ENCODE measurements around the gene SLBP.

Gene SLBP

GRCh38 chr4:1670279-1670678, 41.8 kb downstream of the SLBP start:
- DNase-seq, result no peak

- no peak for DNase-seq
Observed at GRCh38 chr4:1669850-1670249, 42.3 kb downstream of the SLBP start.

GRCh38 chr4:1669270-1669669, 42.8 kb downstream of the SLBP start:
- DNase-seq, result no peak

GRCh38 chr4:1668488-1668840, 43.7 kb downstream of the SLBP start:
- no peak for DNase-seq

- DNase-seq, result no peak
Observed at GRCh38 chr4:1667273-1667672, 44.8 kb downstream of the SLBP start.

- peak; percentile 41 for DNase-seq
Observed at GRCh38 chr4:1666391-1666790, 45.7 kb downstream of the SLBP start.

GRCh38 chr4:1664141-1664540, 48.0 kb downstream of the SLBP start:
- DNase-seq, result no peak

- DNase-seq, result no peak
Observed at GRCh38 chr4:1663549-1663948, 48.6 kb downstream of the SLBP start.

- DNase-seq, result no peak
Observed at GRCh38 chr4:1661695-1662094, 50.4 kb downstream of the SLBP start.

- DNase-seq, result no peak
Observed at GRCh38 chr4:1660948-1661677, 51.0 kb downstream of the SLBP start.

- no peak for DNase-seq
Observed at GRCh38 chr4:1659104-1660043, 52.7 kb downstream of the SLBP start.

GRCh38 chr4:1658581-1658980, 53.5 kb downstream of the SLBP start:
- DNase-seq, result no peak

- no peak for DNase-seq
Observed at GRCh38 chr4:1658146-1658545, 54.0 kb downstream of the SLBP start.

GRCh38 chr4:1656986-1657385, 55.1 kb downstream of the SLBP start:
- DNase-seq, result no peak

- DNase-seq, result no peak
Observed at GRCh38 chr4:1656132-1656531, 56.0 kb downstream of the SLBP start.

GRCh38 chr4:1655676-1656075, 56.4 kb downstream of the SLBP start:
- no peak for DNase-seq

GRCh38 chr4:1655081-1655480, 57.0 kb downstream of the SLBP start:
- no peak for DNase-seq

- no peak for DNase-seq
Observed at GRCh38 chr4:1654216-1654955, 57.7 kb downstream of the SLBP start.

- no peak for DNase-seq
Observed at GRCh38 chr4:1653776-1654175, 58.3 kb downstream of the SLBP start.

GRCh38 chr4:1652088-1652487, 60.0 kb downstream of the SLBP start:
- DNase-seq, result no peak

GRCh38 chr4:1651609-1652008, 60.5 kb downstream of the SLBP start:
- DNase-seq, result no peak

- no peak for DNase-seq
Observed at GRCh38 chr4:1648962-1649361, 63.2 kb downstream of the SLBP start.

GRCh38 chr4:1647432-1647831, 64.7 kb downstream of the SLBP start:
- DNase-seq, result no peak

GRCh38 chr4:1646690-1647089, 65.4 kb downstream of the SLBP start:
- DNase-seq, result no peak

Measured in islet precursor cell (in vitro differentiated cells).